Caco-2 (cell line): ENCODE results near the gene GCDH. TPM values are rescaled to one million over a fixed set of nuclear protein-coding genes. Genes with fewer than 3 reads are reported as not detected.
A peak's percentile ranks its signal among the peaks of the same experiment; 100 is the strongest.

Experiments used
- BruUV-seq: library from RNA; stranded (reverse); fragments of 400-500 nt; replicated peaks from 2 replicates; lab custom pipeline; 2021; lab: Mats Ljungman, UMichigan
- CTCF ChIA-PET: fragments of 300-600 bp; sonication (Branson Sonifier 250); formaldehyde crosslinking; loops from one replicate; lab custom pipeline; 2022; ENCODE audit warnings: antibody characterized with exemption; lab: Charles Lee
- POLR2A ChIA-PET: fragments of 300-600 bp; sonication (Branson Sonifier 250); formaldehyde crosslinking; loops from one replicate; lab custom pipeline; 2022; ENCODE audit warnings: antibody characterized with exemption; lab: Charles Lee
- DNase-seq, 2 experiments: peaks; one replicate each; pipeline versions ENCODE4 v3.0.0 to v3.0.0-alpha.2; 2020 to 2022
- H3K27me3 ChIP-seq: replicated peaks from 2 replicates; pipeline ENCODE4 v1.6.0; 2011; ENCODE audit warnings: low read length; ENCODE audit not compliant: control insufficient read depth, insufficient read depth
- H3K36me3 ChIP-seq: 2 replicates; pipeline ENCODE4 v1.5.1; 2011; ENCODE audit warnings: low read length; ENCODE audit not compliant: control insufficient read depth, insufficient read depth
- H3K4me1 ChIP-seq: fragments of 250-450 bp; sonication (Bioruptor Pico); 2 replicates; pipeline ENCODE4 v1.5.1; 2020; ENCODE audit warnings: mild to moderate bottlenecking
- H3K4me3 ChIP-seq: 2 replicates; pipeline ENCODE4 v1.5.1; 2011; ENCODE audit warnings: low read depth, mild to moderate bottlenecking, control low read depth, low read length
- H3K9me3 ChIP-seq: fragments of 250-450 bp; sonication (Bioruptor Pico); 2 replicates; pipeline ENCODE4 v1.5.1; 2020; ENCODE audit warnings: mild to moderate bottlenecking, moderate library complexity
- H3K27ac Mint-ChIP-seq: one replicate; pipeline ENCODE4 v1.8.0; 2022; ENCODE audit warnings: mixed read lengths; ENCODE audit not compliant: unreplicated experiment
- H3K27me3 Mint-ChIP-seq: one replicate; pipeline ENCODE4 v1.8.0; 2022; ENCODE audit warnings: mixed read lengths; ENCODE audit not compliant: insufficient read depth, unreplicated experiment
- H3K36me3 Mint-ChIP-seq: one replicate; pipeline ENCODE4 v1.8.0; 2022; ENCODE audit warnings: mild to moderate bottlenecking, mixed read lengths; ENCODE audit not compliant: insufficient read depth, unreplicated experiment
- H3K4me1 Mint-ChIP-seq: one replicate; pipeline ENCODE4 v1.8.0; 2022; ENCODE audit warnings: low read depth, mixed read lengths; ENCODE audit not compliant: unreplicated experiment
- H3K4me3 Mint-ChIP-seq: one replicate; pipeline ENCODE4 v1.8.0; 2022; ENCODE audit warnings: mild to moderate bottlenecking, moderate library complexity, mixed read lengths; ENCODE audit not compliant: unreplicated experiment
- H3K9me3 Mint-ChIP-seq: one replicate; pipeline ENCODE4 v1.8.0; 2022; ENCODE audit warnings: mixed read lengths; ENCODE audit not compliant: unreplicated experiment
- intact Hi-C: fragments of 100-400 bp; cut with micrococcal nuclease; formaldehyde crosslinking; loops from one replicate; pipeline ENCODE4 v1.10.0; 2022; ENCODE audit not compliant: unreplicated experiment
- total RNA-seq: library from RNA; stranded (reverse); gene quantifications from 2 replicates; pipeline ENCODE4 v1.2.3, GENCODE V29; 2022
- TF ChIP-seq, protein P1 (sequence below), 2 experiments: fragments of 200-600 bp in 1 of 2; IDR thresholded peaks; 1 replicate in 1 of 2; 2 replicates in 1 of 2; pipeline versions ENCODE4 v1.5.1 to v1.8.0; 2011 to 2022; ENCODE audit warnings: antibody characterized with exemption in 1 of 2, control low read depth in 1 of 2, inconsistent platforms in 1 of 2, low read depth in 1 of 2, low read length in 1 of 2, mild to moderate bottlenecking in 1 of 2, moderate library complexity in 1 of 2; ENCODE audit not compliant: insufficient read depth in 1 of 2, severe bottlenecking in 1 of 2, unreplicated experiment in 1 of 2

GCDH gene
- total RNA-seq, 1 experiment from 2014 or later = 31.4 TPM

DNA sequence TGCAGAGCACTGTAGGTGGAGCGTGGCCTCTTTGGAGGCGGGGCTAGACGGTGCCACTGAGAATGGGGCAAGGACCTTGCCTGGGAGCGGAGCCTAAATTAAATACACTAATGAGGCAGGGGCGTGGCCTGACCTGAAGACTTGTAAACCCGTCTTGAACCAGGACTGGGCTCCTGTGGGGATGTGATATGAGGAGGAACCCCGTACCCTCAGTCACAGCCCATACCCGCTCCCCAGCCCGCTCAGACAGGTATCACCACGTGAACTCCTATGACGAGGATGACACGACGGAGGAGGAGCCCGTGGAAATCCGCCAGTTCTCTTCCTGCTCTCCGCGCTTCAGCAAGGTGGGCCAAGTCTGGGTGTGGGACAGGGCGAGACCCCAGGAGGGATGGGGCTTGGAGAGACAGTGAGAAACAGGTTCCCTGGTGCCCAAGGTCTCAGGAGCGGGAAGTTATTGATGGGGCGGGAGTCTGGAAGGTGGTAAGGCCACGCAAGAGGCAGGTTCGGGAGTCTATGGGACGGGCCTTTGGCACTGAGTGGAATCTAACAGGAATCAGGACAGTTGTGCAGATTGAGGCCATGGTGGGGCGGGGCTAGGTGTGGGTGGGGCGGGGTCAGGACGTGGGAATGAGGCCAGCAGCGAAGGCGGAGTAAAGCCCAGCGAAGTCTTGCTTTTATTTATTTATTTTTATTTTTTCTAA lies 24.4 kb upstream of the GCDH start:
- H3K4me3 Mint-ChIP-seq = peak overlapping the region; percentile 67
- peaks cover under 1% of the 10 kb centered on the region for H3K4me1 Mint-ChIP-seq

DNA sequence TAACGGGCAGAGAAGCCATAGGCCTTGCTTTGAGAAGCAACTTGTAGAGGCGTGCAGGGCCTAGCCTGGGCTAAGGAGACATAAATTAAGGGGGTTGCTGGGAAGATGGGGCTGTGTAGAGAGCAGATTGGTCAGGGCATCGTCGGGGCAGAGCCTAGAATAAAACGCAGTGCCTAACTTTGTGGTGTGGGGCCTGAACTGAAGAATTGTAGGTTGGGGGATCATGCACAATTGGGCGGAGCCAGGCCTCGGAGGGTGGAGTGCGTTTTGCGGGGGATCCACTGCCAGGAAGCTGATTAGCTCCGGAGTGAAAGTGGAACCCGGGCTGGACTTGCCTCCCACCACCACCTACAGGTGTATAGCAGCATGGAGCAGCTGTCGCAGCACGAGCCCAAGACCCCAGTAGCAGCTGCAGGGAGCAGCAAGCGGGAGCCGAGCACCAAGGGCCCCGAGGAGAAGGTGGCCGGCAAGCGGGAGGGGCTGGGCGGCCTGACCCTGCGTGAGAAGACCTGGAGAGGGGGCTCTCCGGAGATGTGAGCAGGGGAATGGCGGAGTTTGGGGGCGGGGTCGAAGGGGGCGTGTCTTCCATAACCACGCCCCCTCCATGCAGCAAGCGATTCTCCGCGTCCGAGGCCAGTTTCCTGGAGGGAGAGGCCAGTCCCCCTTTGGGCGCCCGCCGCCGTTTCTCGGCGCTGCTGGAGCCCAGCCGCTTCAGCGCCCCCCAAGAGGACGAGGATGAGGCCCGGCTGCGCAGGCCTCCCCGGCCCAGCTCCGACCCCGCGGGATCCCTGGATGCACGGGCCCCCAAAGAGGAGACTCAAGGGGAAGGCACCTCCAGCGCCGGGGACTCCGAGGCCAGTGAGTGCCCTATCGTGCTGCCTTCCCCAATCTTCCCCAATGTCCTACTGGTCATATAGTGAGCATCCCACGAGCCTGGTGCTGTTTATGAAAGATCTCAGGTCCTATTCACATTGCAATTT lies 23.6 kb upstream of the GCDH start:
- no peaks in the 10 kb centered on the region for H3K27me3 ChIP-seq
- peak overlapping the region; percentile 67 for H3K4me3 Mint-ChIP-seq
- peak overlapping the region; percentile 27 for H3K4me3 ChIP-seq
- H3K9me3 Mint-ChIP-seq = peaks cover 11% of the 10 kb centered on the region
- peak; percentile 54 to 58 for DNase-seq
- no peaks in the 10 kb centered on the region for H3K36me3 ChIP-seq
- no peaks in the 10 kb centered on the region for H3K4me1 ChIP-seq
- H3K27ac Mint-ChIP-seq = no peak overlapping the region
- POLR2A ChIA-PET = no interaction called here
- H3K9me3 ChIP-seq = no peaks in the 10 kb centered on the region
- TF ChIP-seq, protein P1, sequence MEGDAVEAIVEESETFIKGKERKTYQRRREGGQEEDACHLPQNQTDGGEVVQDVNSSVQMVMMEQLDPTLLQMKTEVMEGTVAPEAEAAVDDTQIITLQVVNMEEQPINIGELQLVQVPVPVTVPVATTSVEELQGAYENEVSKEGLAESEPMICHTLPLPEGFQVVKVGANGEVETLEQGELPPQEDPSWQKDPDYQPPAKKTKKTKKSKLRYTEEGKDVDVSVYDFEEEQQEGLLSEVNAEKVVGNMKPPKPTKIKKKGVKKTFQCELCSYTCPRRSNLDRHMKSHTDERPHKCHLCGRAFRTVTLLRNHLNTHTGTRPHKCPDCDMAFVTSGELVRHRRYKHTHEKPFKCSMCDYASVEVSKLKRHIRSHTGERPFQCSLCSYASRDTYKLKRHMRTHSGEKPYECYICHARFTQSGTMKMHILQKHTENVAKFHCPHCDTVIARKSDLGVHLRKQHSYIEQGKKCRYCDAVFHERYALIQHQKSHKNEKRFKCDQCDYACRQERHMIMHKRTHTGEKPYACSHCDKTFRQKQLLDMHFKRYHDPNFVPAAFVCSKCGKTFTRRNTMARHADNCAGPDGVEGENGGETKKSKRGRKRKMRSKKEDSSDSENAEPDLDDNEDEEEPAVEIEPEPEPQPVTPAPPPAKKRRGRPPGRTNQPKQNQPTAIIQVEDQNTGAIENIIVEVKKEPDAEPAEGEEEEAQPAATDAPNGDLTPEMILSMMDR (IDR thresholded peaks at IDR 0.05; ENCODE audit: insufficient read depth in 1 of 2, low read depth in 1 of 2, low read length in 1 of 2, severe bottlenecking in 1 of 2, unreplicated experiment in 1 of 2) = no peak
- H3K4me1 Mint-ChIP-seq = peaks cover 6% of the 10 kb centered on the region
- BruUV-seq = no TSS peak
- intact Hi-C loops = no loop called here
- CTCF ChIA-PET = interaction anchor here (1.1 kb wide), 1 partner anchor 19 kb away, joined by 3 read pairs; no protein-coding TSS in a partner anchor
- H3K27me3 Mint-ChIP-seq = no peaks in the 10 kb centered on the region
- H3K36me3 Mint-ChIP-seq = peaks cover 5% of the 10 kb centered on the region

More for the DNA sequence above, 24.4 kb upstream of the GCDH start:
- no peak overlapping the region for H3K4me3 ChIP-seq
- ChIA-PET POLR2A (no interaction called here), CTCF (interaction anchor here (1.1 kb wide), 1 partner anchor 19 kb away, joined by 3 read pairs; no protein-coding TSS in a partner anchor)
- Mint-ChIP-seq H3K27me3 (no peaks in the 10 kb centered on the region), H3K36me3 (no peaks in the 10 kb centered on the region), H3K9me3 (peaks cover 2% of the 10 kb centered on the region), H3K27ac (no peak overlapping the region)
- no peaks in the 10 kb centered on the region for H3K36me3 ChIP-seq
- TF ChIP-seq, protein P1 (IDR thresholded peaks at IDR 0.05; ENCODE audit: insufficient read depth in 1 of 2, low read depth in 1 of 2, low read length in 1 of 2, severe bottlenecking in 1 of 2, unreplicated experiment in 1 of 2) = no peak
- no peak for DNase-seq
- H3K9me3 ChIP-seq = no peaks in the 10 kb centered on the region
- intact Hi-C loops = no loop called here
- no TSS peak for BruUV-seq
- H3K27me3 ChIP-seq = no peaks in the 10 kb centered on the region
- no peaks in the 10 kb centered on the region for H3K4me1 ChIP-seq

DNA sequence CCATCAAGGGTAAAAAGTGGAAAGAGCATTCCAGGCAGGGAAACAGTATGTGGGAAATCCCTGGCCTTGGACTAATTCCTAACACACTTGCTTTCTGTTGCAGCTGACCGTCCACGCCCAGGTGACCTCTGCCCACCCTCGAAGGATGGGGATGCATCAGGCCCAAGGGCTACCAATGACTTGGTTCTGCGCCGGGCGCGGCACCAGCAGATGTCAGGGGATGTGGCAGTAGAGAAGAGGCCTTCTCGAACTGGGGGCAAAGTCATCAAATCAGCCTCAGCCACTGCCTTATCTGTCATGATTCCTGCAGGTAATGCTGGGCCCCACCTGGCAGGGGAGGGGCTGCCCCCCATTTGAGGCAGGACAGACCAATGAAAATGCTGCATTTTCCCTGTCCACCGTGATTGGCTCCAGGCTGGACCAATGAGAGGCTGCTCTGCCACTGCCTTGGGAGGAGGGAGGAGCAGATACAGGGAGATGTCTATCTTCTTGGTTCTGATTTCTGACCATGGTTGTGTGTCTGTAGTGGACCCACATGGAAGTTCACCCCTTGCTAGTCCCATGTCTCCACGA lies 22.3 kb upstream of the GCDH start:
- ChIA-PET POLR2A (no interaction called here), CTCF (no interaction called here)
- no peaks in the 10 kb centered on the region for H3K27me3 ChIP-seq
- Mint-ChIP-seq H3K27ac (no peak overlapping the region), H3K4me3 (no peak overlapping the region), H3K27me3 (no peaks in the 10 kb centered on the region), H3K9me3 (peaks cover 19% of the 10 kb centered on the region), H3K36me3 (peaks cover 5% of the 10 kb centered on the region), H3K4me1 (peaks cover 6% of the 10 kb centered on the region)
- H3K9me3 ChIP-seq = no peaks in the 10 kb centered on the region
- H3K4me3 ChIP-seq = no peak overlapping the region
- intact Hi-C loops = no loop called here
- TF ChIP-seq, protein P1 (IDR thresholded peaks at IDR 0.05; ENCODE audit: insufficient read depth in 1 of 2, low read depth in 1 of 2, low read length in 1 of 2, severe bottlenecking in 1 of 2, unreplicated experiment in 1 of 2) = no peak
- BruUV-seq = no TSS peak
- H3K36me3 ChIP-seq = no peaks in the 10 kb centered on the region
- peak; percentile 46 to 63 for DNase-seq
- no peaks in the 10 kb centered on the region for H3K4me1 ChIP-seq
